ENCODE measurements around the gene DDX4.
"Not testable (repeated sequence)": the region's sequence is repeated elsewhere in the genome, so short reads cannot be mapped to it uniquely, and the experiment has no call there.

DNA sequence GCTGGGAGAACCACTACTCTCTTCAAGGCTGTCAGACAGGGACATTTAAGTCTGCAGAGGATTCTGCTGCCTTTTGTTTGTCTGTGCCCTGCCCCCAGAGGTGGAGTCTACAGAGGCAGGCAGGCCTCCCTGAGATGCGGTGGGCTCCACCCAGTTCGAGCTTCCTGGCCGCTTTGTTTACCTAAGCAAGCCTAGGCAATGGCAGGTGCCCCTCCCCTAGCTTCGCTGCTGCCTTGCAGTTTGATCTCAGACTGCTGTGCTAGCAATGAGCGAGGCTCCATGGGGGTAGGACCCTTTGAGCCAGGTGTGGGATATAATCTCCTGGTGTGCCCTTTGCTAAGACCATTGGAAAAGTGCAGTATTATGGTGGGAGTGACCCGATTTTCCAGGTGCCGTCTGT is 71.0 kb downstream of the DDX4 start:
- not testable (repeated sequence) for TF ChIP-seq BACH2 (CRISPR knock-in tag; IDR thresholded peaks at IDR 0.05; ENCODE audit: borderline replicate concordance); CSDC2 (CRISPR knock-in tag; IDR thresholded peaks at IDR 0.05); ARNTL (CRISPR knock-in tag; IDR thresholded peaks at IDR 0.05; ENCODE audit: borderline replicate concordance, low read depth); OSR1 (CRISPR knock-in tag; IDR thresholded peaks at IDR 0.05)
- TF ChIP-seq, protein P1, sequence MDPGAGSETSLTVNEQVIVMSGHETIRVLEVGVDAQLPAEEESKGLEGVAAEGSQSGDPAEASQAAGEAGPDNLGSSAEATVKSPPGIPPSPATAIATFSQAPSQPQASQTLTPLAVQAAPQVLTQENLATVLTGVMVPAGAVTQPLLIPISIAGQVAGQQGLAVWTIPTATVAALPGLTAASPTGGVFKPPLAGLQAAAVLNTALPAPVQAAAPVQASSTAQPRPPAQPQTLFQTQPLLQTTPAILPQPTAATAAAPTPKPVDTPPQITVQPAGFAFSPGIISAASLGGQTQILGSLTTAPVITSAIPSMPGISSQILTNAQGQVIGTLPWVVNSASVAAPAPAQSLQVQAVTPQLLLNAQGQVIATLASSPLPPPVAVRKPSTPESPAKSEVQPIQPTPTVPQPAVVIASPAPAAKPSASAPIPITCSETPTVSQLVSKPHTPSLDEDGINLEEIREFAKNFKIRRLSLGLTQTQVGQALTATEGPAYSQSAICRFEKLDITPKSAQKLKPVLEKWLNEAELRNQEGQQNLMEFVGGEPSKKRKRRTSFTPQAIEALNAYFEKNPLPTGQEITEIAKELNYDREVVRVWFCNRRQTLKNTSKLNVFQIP (CRISPR knock-in tag; IDR thresholded peaks at IDR 0.05; ENCODE audit: borderline replicate concordance, low read depth) = not testable (repeated sequence)
- TF ChIP-seq, protein P2, sequence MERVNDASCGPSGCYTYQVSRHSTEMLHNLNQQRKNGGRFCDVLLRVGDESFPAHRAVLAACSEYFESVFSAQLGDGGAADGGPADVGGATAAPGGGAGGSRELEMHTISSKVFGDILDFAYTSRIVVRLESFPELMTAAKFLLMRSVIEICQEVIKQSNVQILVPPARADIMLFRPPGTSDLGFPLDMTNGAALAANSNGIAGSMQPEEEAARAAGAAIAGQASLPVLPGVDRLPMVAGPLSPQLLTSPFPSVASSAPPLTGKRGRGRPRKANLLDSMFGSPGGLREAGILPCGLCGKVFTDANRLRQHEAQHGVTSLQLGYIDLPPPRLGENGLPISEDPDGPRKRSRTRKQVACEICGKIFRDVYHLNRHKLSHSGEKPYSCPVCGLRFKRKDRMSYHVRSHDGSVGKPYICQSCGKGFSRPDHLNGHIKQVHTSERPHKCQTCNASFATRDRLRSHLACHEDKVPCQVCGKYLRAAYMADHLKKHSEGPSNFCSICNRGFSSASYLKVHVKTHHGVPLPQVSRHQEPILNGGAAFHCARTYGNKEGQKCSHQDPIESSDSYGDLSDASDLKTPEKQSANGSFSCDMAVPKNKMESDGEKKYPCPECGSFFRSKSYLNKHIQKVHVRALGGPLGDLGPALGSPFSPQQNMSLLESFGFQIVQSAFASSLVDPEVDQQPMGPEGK (CRISPR knock-in tag; IDR thresholded peaks at IDR 0.05; ENCODE audit: borderline replicate concordance) = not testable (repeated sequence)
